Peyer's patch (tissue), 4 donors: ENCODE measurements around the gene PDLIM1. TPM values are rescaled to one million over a fixed set of nuclear protein-coding genes. Genes with fewer than 3 reads are reported as not detected.
A peak's percentile ranks its signal among the peaks of the same experiment; 100 is the strongest.

Experiments
- DNase-seq, 3 donors: peaks; one replicate each; pipeline ENCODE4 v3.0.0-alpha.2; 2017 to 2019
- H3K27ac ChIP-seq, 4 donors: fragments of 200-600 bp; sonication (generic); one replicate each; pipeline ENCODE4 v1.5.1; 2016 to 2019
- H3K27me3 ChIP-seq, 2 donors: fragments of 200-600 bp; sonication (generic); one replicate each; pipeline ENCODE4 v1.5.1; 2019
- H3K36me3 ChIP-seq, 3 donors: fragments of 200-600 bp; sonication (generic); one replicate each; pipeline ENCODE4 v1.5.1; 2016 to 2019
- H3K4me1 ChIP-seq, 4 donors: fragments of 200-600 bp; sonication (generic); one replicate each; pipeline ENCODE4 v1.5.1; 2016 to 2019
- H3K4me3 ChIP-seq, 4 donors: fragments of 200-600 bp; sonication (generic); 1 replicate in 3 of 4; 2 replicates in 1 of 4; pipeline ENCODE4 v1.5.1; 2016 to 2019; ENCODE audit warnings: mild to moderate bottlenecking in 1 of 4
- H3K9me3 ChIP-seq, 4 donors: fragments of 200-600 bp; sonication (generic); one replicate each; pipeline ENCODE4 v1.5.1; 2016 to 2019; ENCODE audit warnings: mild to moderate bottlenecking in 1 of 4
- CTCF ChIP-seq, 6 experiments: fragments of 450-650 bp in 4 of 6; fragments of 200-600 bp in 2 of 6; sonication (generic) in 1 of 6; IDR thresholded peaks; one replicate each; pipeline ENCODE4 v1.5.1; 2017 to 2019; ENCODE audit warnings: antibody characterized with exemption in 6 of 6, mild to moderate bottlenecking in 3 of 6, moderate library complexity in 1 of 6
- POLR2A ChIP-seq, 2 donors: fragments of 450-650 bp; IDR thresholded peaks; one replicate each; pipeline ENCODE4 v1.5.1; 2017; ENCODE audit warnings: antibody characterized with exemption in 2 of 2, mild to moderate bottlenecking in 2 of 2, moderate library complexity in 2 of 2
- total RNA-seq, 4 donors: library from RNA; depleted of rRNA; stranded (reverse); fragments of >200 nt; gene quantifications; one replicate each; pipeline ENCODE4 v1.1.0, GENCODE V29; 2016

The PDLIM1 gene
- total RNA-seq, 4 donors from 2014 or later: 180 to 351 (median 240) TPM

- Histone ChIP-seq H3K4me3 (no peak overlapping the region), H3K27me3 (no peaks in the 10 kb centered on the region), H3K27ac (peak overlapping the region in 1 of 4 donors; percentile 18), H3K9me3 (no peaks in the 10 kb centered on the region), H3K4me1 (peaks cover 0 to 9% (median 0%) of the 10 kb centered on the region in 4 donors), H3K36me3 (no peaks in the 10 kb centered on the region)
- no peak for TF ChIP-seq POLR2A (IDR thresholded peaks at IDR 0.05)
- TF ChIP-seq CTCF (IDR thresholded peaks at IDR 0.05): no peak
- peak in 1 of 3 donors; percentile 32 for DNase-seq
Observed at GRCh38 chr10:95329296-95329695, 38.5 kb upstream of the PDLIM1 start.

- H3K36me3 ChIP-seq: no peaks in the 10 kb centered on the region
Observed at GRCh38 chr10:95328013-95328412, 37.2 kb upstream of the PDLIM1 start.

GRCh38 chr10:95327367-95327766 is 36.6 kb upstream of the PDLIM1 start:
- Histone ChIP-seq H3K4me3 (no peak overlapping the region), H3K36me3 (no peaks in the 10 kb centered on the region), H3K4me1 (peaks cover 0 to 9% (median 0%) of the 10 kb centered on the region in 4 donors), H3K27ac (peak overlapping the region in 2 of 4 donors; percentile 65 to 66), H3K27me3 (no peaks in the 10 kb centered on the region), H3K9me3 (no peaks in the 10 kb centered on the region)
- peak in 1 of 3 donors; percentile 65 for DNase-seq
- TF ChIP-seq CTCF (IDR thresholded peaks at IDR 0.05) (peak in 1 of 6 experiments; percentile 24), POLR2A (IDR thresholded peaks at IDR 0.05) (no peak)

More at GRCh38 chr10:95328013-95328412, 37.2 kb upstream of the PDLIM1 start:
- H3K9me3 ChIP-seq: no peaks in the 10 kb centered on the region
- TF ChIP-seq POLR2A (IDR thresholded peaks at IDR 0.05): no peak
- TF ChIP-seq CTCF (IDR thresholded peaks at IDR 0.05): no peak
- H3K27me3 ChIP-seq: no peaks in the 10 kb centered on the region
- H3K27ac ChIP-seq: peak overlapping the region in 2 of 4 donors; percentile 65 to 66
- DNase-seq: no peak
- H3K4me1 ChIP-seq: peaks cover 0 to 9% (median 0%) of the 10 kb centered on the region in 4 donors
- no peak overlapping the region for H3K4me3 ChIP-seq

GRCh38 chr10:95326396-95326795 is 35.6 kb upstream of the PDLIM1 start:
- TF ChIP-seq CTCF (IDR thresholded peaks at IDR 0.05) (no peak), POLR2A (IDR thresholded peaks at IDR 0.05) (no peak)
- Histone ChIP-seq H3K36me3 (no peaks in the 10 kb centered on the region), H3K4me1 (peaks cover 0 to 9% (median 0%) of the 10 kb centered on the region in 4 donors), H3K27ac (peak overlapping the region in 1 of 4 donors; percentile 66), H3K4me3 (no peak overlapping the region), H3K27me3 (no peaks in the 10 kb centered on the region), H3K9me3 (no peaks in the 10 kb centered on the region)
- DNase-seq: no peak

- TF ChIP-seq CTCF (IDR thresholded peaks at IDR 0.05) (no peak), POLR2A (IDR thresholded peaks at IDR 0.05) (no peak)
- Histone ChIP-seq H3K27ac (no peak overlapping the region), H3K9me3 (no peaks in the 10 kb centered on the region), H3K4me3 (no peak overlapping the region), H3K27me3 (no peaks in the 10 kb centered on the region), H3K4me1 (peaks cover 0 to 9% (median 0%) of the 10 kb centered on the region in 4 donors), H3K36me3 (no peaks in the 10 kb centered on the region)
- DNase-seq: peak in 1 of 3 donors; percentile 45
Observed at GRCh38 chr10:95325863-95326262, 35.1 kb upstream of the PDLIM1 start.
